ENCODE data around the gene SLC38A3.

GRCh38 chr3:50169232-50169832 is 35.7 kb upstream of the SLC38A3 start:
- TF ChIP-seq EP300 (IDR thresholded peaks at IDR 0.05; ENCODE audit: borderline replicate concordance) (no peak), RAD21 (IDR thresholded peaks at IDR 0.05; ENCODE audit: low read depth) (no peak), EGR1 (IDR thresholded peaks at IDR 0.05) (no peak), ZBTB7A (IDR thresholded peaks at IDR 0.05; ENCODE audit: low read depth) (no peak), CREB1 (IDR thresholded peaks at IDR 0.05; ENCODE audit: low read depth) (no peak), TEAD4 (IDR thresholded peaks at IDR 0.05) (no peak), CEBPB (IDR thresholded peaks at IDR 0.05) (no peak), REST (IDR thresholded peaks at IDR 0.05; ENCODE audit: low read depth) (no peak), YY1 (IDR thresholded peaks at IDR 0.05; ENCODE audit: low read depth) (no peak), TCF12 (IDR thresholded peaks at IDR 0.05; ENCODE audit: low read depth) (no peak), TAF1 (IDR thresholded peaks at IDR 0.05; ENCODE audit: low read depth) (no peak), NFIC (IDR thresholded peaks at IDR 0.05) (0 out of 2 replicates have a peak, but pooled peaks have one; percentile 27), MAX (IDR thresholded peaks at IDR 0.05) (no peak), USF1 (IDR thresholded peaks at IDR 0.05) (no peak)
